ENCODE results near the gene CALCA.

CALCA gene

DNA sequence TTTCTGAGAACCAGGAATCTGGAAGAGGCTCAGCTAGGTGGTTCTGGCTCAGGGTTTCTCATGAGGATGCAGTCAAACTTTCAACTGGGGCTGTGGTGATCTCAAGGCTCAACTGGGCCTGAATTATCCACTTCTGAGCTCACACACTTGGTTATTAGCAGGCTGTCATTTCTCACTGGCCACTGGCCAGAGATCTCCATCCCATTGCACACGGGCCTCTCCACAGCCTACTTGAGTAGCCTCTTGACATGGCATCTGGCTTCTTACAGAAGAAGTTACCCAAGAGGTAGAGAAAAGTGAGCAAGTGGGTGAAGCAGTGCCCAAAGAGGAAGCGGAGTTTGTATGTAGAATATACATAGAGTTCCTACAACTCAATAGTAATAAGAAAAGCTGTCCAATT is 16.0 kb downstream of the CALCA start:
- no peak overlapping the region for H3K4ac ChIP-seq (ENCODE audit: low read depth, low read length)
- H4K8ac ChIP-seq (ENCODE audit: low read depth, low read length): no peak overlapping the region
- H4K5ac ChIP-seq (ENCODE audit: low read length): no peak overlapping the region
- H3K79me2 ChIP-seq (ENCODE audit: control insufficient read depth, insufficient read depth, low read length): no peaks in the 10 kb centered on the region
- H3K9ac ChIP-seq (ENCODE audit: low read length): no peak overlapping the region
- peaks cover 4% of the 10 kb centered on the region for H3K4me1 ChIP-seq (ENCODE audit: control insufficient read depth, low read depth, low read length)
- no peak overlapping the region for H3K56ac ChIP-seq (ENCODE audit: low read length)
- no peaks in the 10 kb centered on the region for H3K36me3 ChIP-seq (ENCODE audit: control insufficient read depth, insufficient read depth, low read length)
- no peak overlapping the region for H2AK5ac ChIP-seq (ENCODE audit: low read length)
- no peak overlapping the region for H2BK15ac ChIP-seq (replicated peaks; ENCODE audit: low read depth)
- no peak overlapping the region for H3K18ac ChIP-seq (ENCODE audit: low read length)
- H3K23ac ChIP-seq (ENCODE audit: low read length): no peak overlapping the region
- H3K4me2 ChIP-seq (ENCODE audit: low read length): no peak overlapping the region
- WGBS (ENCODE audit: extremely low coverage, insufficient coverage, low lambda C conversion rate): no CpG with 5 or more reads among the region's 2 CpGs
- no peak overlapping the region for H2BK5ac ChIP-seq (ENCODE audit: low read length)
- no peak overlapping the region for H2BK120ac ChIP-seq (ENCODE audit: low read depth, low read length)
- H3K4me3 ChIP-seq (ENCODE audit: low read length): no peak overlapping the region
- no peaks in the 10 kb centered on the region for H3K79me1 ChIP-seq (ENCODE audit: low read length)
- H3K27me3 ChIP-seq (ENCODE audit: insufficient read depth, low read length, poor library complexity): no peaks in the 10 kb centered on the region
- H3K27ac ChIP-seq (ENCODE audit: low read depth, low read length): no peak overlapping the region
- no peak for DNase-seq

DNA sequence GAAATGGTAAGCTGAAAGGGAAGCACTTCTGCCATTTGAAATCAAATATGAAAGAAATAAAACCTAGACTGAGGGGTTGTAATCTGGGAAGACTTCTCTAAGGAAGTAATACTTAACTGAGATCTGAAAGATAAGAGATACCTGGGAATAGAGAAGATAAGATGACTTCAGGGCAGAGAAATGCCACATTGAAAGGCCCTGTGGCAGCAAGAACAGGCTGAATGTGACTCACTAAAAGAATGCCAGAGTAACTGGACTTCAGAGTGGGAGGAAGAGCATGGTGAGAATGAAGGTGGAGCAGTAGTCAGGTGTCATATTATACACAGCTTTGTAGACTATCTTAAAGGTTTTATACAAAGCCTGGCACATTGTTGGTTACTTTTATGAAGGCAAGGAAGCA is 17.6 kb downstream of the CALCA start:
- Histone ChIP-seq H3K9ac (ENCODE audit: low read length) (no peak overlapping the region), H3K27me3 (ENCODE audit: insufficient read depth, low read length, poor library complexity) (no peaks in the 10 kb centered on the region), H4K8ac (ENCODE audit: low read depth, low read length) (no peak overlapping the region)

DNA sequence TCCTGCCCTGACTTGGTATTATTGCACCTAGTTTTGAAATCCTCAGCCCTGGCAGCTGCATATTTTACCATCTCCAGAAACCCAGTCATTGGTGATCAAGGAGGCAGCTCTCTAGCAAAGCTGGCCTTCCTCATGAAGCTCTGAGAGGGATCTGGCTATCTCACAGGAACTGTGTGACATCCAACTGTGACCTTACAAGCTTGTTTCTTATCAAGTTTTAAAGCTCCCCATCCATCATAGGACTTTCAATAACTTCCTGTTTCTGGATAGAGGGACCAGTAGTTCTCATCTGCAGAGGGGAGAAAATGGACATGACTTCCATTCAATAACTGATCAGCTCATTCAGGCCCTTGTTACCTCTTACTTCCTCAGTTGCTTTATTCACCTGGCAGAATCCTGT is 18.2 kb downstream of the CALCA start:
- H3K4ac ChIP-seq (ENCODE audit: low read depth, low read length): no peak overlapping the region
- H2AK5ac ChIP-seq (ENCODE audit: low read length): no peak overlapping the region
- no peak overlapping the region for H2BK5ac ChIP-seq (ENCODE audit: low read length)
- no peaks in the 10 kb centered on the region for H3K79me2 ChIP-seq (ENCODE audit: control insufficient read depth, insufficient read depth, low read length)
- H2BK120ac ChIP-seq (ENCODE audit: low read depth, low read length): no peak overlapping the region
- H2BK15ac ChIP-seq (replicated peaks; ENCODE audit: low read depth): no peak overlapping the region
- H3K27ac ChIP-seq (ENCODE audit: low read depth, low read length): no peak overlapping the region
- H3K18ac ChIP-seq (ENCODE audit: low read length): no peak overlapping the region
- no peak overlapping the region for H3K56ac ChIP-seq (ENCODE audit: low read length)
- H3K23ac ChIP-seq (ENCODE audit: low read length): no peak overlapping the region
- no peaks in the 10 kb centered on the region for H3K27me3 ChIP-seq (ENCODE audit: insufficient read depth, low read length, poor library complexity)
- no peak overlapping the region for H4K5ac ChIP-seq (ENCODE audit: low read length)
- H3K9ac ChIP-seq (ENCODE audit: low read length): no peak overlapping the region
- no peak overlapping the region for H4K8ac ChIP-seq (ENCODE audit: low read depth, low read length)
- no peaks in the 10 kb centered on the region for H3K36me3 ChIP-seq (ENCODE audit: control insufficient read depth, insufficient read depth, low read length)
- peak; percentile 69 for DNase-seq
- no peak overlapping the region for H3K4me3 ChIP-seq (ENCODE audit: low read length)
- peaks cover 4% of the 10 kb centered on the region for H3K4me1 ChIP-seq (ENCODE audit: control insufficient read depth, low read depth, low read length)
- H3K4me2 ChIP-seq (ENCODE audit: low read length): no peak overlapping the region
- no peaks in the 10 kb centered on the region for H3K79me1 ChIP-seq (ENCODE audit: low read length)

More for the DNA sequence above, 17.6 kb downstream of the CALCA start:
- no peak overlapping the region for H3K4me3 ChIP-seq (ENCODE audit: low read length)
- H3K79me2 ChIP-seq (ENCODE audit: control insufficient read depth, insufficient read depth, low read length): no peaks in the 10 kb centered on the region
- H3K56ac ChIP-seq (ENCODE audit: low read length): no peak overlapping the region
- H3K4me1 ChIP-seq (ENCODE audit: control insufficient read depth, low read depth, low read length): peaks cover 4% of the 10 kb centered on the region
- peak; percentile 68 for DNase-seq
- H3K4me2 ChIP-seq (ENCODE audit: low read length): no peak overlapping the region
- H3K4ac ChIP-seq (ENCODE audit: low read depth, low read length): no peak overlapping the region
- no peak overlapping the region for H2AK5ac ChIP-seq (ENCODE audit: low read length)
- H2BK15ac ChIP-seq (replicated peaks; ENCODE audit: low read depth): no peak overlapping the region
- H2BK120ac ChIP-seq (ENCODE audit: low read depth, low read length): no peak overlapping the region
- no peaks in the 10 kb centered on the region for H3K36me3 ChIP-seq (ENCODE audit: control insufficient read depth, insufficient read depth, low read length)
- H3K27ac ChIP-seq (ENCODE audit: low read depth, low read length): no peak overlapping the region
- H2BK5ac ChIP-seq (ENCODE audit: low read length): no peak overlapping the region
- H3K18ac ChIP-seq (ENCODE audit: low read length): no peak overlapping the region
- H3K79me1 ChIP-seq (ENCODE audit: low read length): no peaks in the 10 kb centered on the region
- H4K5ac ChIP-seq (ENCODE audit: low read length): no peak overlapping the region
- no peak overlapping the region for H3K23ac ChIP-seq (ENCODE audit: low read length)

DNA sequence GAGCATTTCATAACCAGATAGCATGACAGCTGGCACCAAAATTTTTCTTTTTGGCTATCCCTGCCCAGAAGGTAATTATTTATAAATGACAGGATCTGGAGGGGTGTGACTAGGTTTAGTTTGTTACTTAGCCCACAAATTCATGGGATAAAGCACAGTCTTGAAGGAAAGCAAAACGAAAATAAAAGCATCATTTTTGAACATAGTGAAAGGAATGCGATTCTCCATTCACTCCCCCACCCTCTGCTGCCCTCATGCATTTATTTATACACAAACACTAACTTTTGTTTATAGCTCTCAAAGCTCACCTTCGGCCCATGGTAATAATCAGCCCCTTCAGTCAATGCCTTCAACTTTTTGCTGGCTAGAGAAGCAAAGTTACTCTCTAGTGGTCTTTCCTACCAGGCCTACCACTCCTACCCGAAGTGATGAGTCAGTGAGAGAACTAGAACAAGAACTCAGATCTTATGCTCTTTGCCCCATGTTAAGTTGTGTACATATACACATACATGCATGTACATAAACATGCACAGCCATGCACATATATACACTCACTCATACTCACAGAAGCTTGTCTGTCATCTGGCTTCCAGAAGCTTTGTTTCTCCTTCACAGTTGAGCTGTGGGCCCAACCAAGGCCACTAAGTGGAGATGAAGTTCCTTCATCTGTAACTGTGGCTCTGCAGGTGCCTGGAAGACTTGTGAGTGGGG is 22.6 kb downstream of the CALCA start:
- Histone ChIP-seq H3K79me2 (ENCODE audit: control insufficient read depth, insufficient read depth, low read length) (no peaks in the 10 kb centered on the region), H2BK120ac (ENCODE audit: low read depth, low read length) (no peak overlapping the region), H3K27ac (ENCODE audit: low read depth, low read length) (no peak overlapping the region), H2BK15ac (replicated peaks; ENCODE audit: low read depth) (no peak overlapping the region), H4K5ac (ENCODE audit: low read length) (no peak overlapping the region), H3K18ac (ENCODE audit: low read length) (no peak overlapping the region), H3K9ac (ENCODE audit: low read length) (no peak overlapping the region), H3K4me1 (ENCODE audit: control insufficient read depth, low read depth, low read length) (peaks cover under 1% of the 10 kb centered on the region), H3K79me1 (ENCODE audit: low read length) (no peaks in the 10 kb centered on the region), H2AK5ac (ENCODE audit: low read length) (no peak overlapping the region), H2BK5ac (ENCODE audit: low read length) (no peak overlapping the region), H3K23ac (ENCODE audit: low read length) (no peak overlapping the region), H3K4me3 (ENCODE audit: low read length) (no peak overlapping the region), H3K36me3 (ENCODE audit: control insufficient read depth, insufficient read depth, low read length) (no peaks in the 10 kb centered on the region), H3K4ac (ENCODE audit: low read depth, low read length) (no peak overlapping the region), H4K8ac (ENCODE audit: low read depth, low read length) (no peak overlapping the region), H3K56ac (ENCODE audit: low read length) (no peak overlapping the region), H3K27me3 (ENCODE audit: insufficient read depth, low read length, poor library complexity) (no peaks in the 10 kb centered on the region), H3K4me2 (ENCODE audit: low read length) (no peak overlapping the region)
- DNase-seq: no peak
- no CpG with 5 or more reads among the region's 4 CpGs for WGBS (ENCODE audit: extremely low coverage, insufficient coverage, low lambda C conversion rate)

DNA sequence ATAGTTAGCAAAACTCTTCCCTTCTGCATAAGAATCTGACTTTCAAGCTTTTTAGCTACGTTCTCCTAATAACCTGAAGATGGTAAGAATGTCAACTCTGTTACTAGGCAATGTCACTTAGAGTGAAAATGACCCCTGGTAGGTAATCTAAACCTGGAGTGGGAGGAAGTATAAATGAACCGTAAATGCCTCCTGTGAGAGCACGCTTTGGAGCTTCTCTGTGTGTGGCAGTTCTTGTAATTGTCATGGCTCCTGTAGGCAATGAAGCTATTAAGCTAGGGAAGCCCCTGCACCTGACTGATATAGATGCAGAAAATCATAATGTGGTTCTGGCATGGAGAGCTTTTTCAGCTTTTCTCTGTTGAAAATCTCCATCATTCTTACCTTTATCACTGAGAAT is 29.4 kb downstream of the CALCA start:
- Histone ChIP-seq H3K4me3 (ENCODE audit: low read length) (no peak overlapping the region), H3K79me1 (ENCODE audit: low read length) (no peaks in the 10 kb centered on the region)
- no CpG with 5 or more reads among the region's 3 CpGs for WGBS (ENCODE audit: extremely low coverage, insufficient coverage, low lambda C conversion rate)

DNA sequence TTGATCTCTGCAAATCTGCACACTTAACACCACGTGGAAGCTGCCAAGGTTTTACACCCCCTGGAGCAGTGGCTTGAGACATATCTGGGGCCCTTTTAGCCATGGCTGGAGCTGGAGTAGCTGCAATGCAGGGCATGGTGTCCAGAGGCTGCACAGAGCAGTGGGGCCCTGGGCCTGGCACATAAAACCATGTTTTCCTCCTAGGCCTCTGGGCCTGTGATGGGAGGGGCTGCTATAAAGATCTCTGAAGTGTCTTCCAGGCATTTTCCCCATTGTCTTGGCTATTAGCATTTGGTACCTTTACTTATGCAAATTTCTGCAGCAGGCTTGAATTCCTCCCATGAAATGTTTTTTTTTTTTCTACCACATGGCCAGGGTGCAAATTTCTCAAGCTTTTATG is 33.2 kb downstream of the CALCA start:
- no peak overlapping the region for H3K9ac ChIP-seq (ENCODE audit: low read length)
- H3K27me3 ChIP-seq (ENCODE audit: insufficient read depth, low read length, poor library complexity): no peaks in the 10 kb centered on the region
- H3K4me3 ChIP-seq (ENCODE audit: low read length): no peak overlapping the region
- no peak overlapping the region for H3K4me2 ChIP-seq (ENCODE audit: low read length)
- H3K18ac ChIP-seq (ENCODE audit: low read length): no peak overlapping the region
- H3K36me3 ChIP-seq (ENCODE audit: control insufficient read depth, insufficient read depth, low read length): no peaks in the 10 kb centered on the region
- H3K4ac ChIP-seq (ENCODE audit: low read depth, low read length): no peak overlapping the region
- no peak overlapping the region for H3K27ac ChIP-seq (ENCODE audit: low read depth, low read length)
- H4K8ac ChIP-seq (ENCODE audit: low read depth, low read length): no peak overlapping the region
- H2AK5ac ChIP-seq (ENCODE audit: low read length): no peak overlapping the region
- H3K4me1 ChIP-seq (ENCODE audit: control insufficient read depth, low read depth, low read length): no peaks in the 10 kb centered on the region
- no peak overlapping the region for H3K23ac ChIP-seq (ENCODE audit: low read length)
- no peak overlapping the region for H3K56ac ChIP-seq (ENCODE audit: low read length)
- H2BK5ac ChIP-seq (ENCODE audit: low read length): no peak overlapping the region
- H2BK15ac ChIP-seq (replicated peaks; ENCODE audit: low read depth): no peak overlapping the region
- no peak for DNase-seq
- no peak overlapping the region for H4K5ac ChIP-seq (ENCODE audit: low read length)
- no peak overlapping the region for H2BK120ac ChIP-seq (ENCODE audit: low read depth, low read length)
- no CpG with 5 or more reads among the region's 1 CpG for WGBS (ENCODE audit: extremely low coverage, insufficient coverage, low lambda C conversion rate)
- H3K79me1 ChIP-seq (ENCODE audit: low read length): no peaks in the 10 kb centered on the region
- H3K79me2 ChIP-seq (ENCODE audit: control insufficient read depth, insufficient read depth, low read length): no peaks in the 10 kb centered on the region

More for the DNA sequence above, 29.4 kb downstream of the CALCA start:
- no peak overlapping the region for H3K4me2 ChIP-seq (ENCODE audit: low read length)
- no peak overlapping the region for H3K9ac ChIP-seq (ENCODE audit: low read length)
- no peaks in the 10 kb centered on the region for H3K36me3 ChIP-seq (ENCODE audit: control insufficient read depth, insufficient read depth, low read length)
- no peak overlapping the region for H2BK15ac ChIP-seq (replicated peaks; ENCODE audit: low read depth)
- peak overlapping the region; percentile 76 for H4K8ac ChIP-seq (ENCODE audit: low read depth, low read length)
- no peak overlapping the region for H3K23ac ChIP-seq (ENCODE audit: low read length)
- H4K5ac ChIP-seq (ENCODE audit: low read length): no peak overlapping the region
- no peak overlapping the region for H2AK5ac ChIP-seq (ENCODE audit: low read length)
- no peak overlapping the region for H3K4ac ChIP-seq (ENCODE audit: low read depth, low read length)
- no peak overlapping the region for H3K18ac ChIP-seq (ENCODE audit: low read length)
- no peak for DNase-seq
- H3K56ac ChIP-seq (ENCODE audit: low read length): no peak overlapping the region
- H3K4me1 ChIP-seq (ENCODE audit: control insufficient read depth, low read depth, low read length): no peaks in the 10 kb centered on the region
- no peak overlapping the region for H2BK120ac ChIP-seq (ENCODE audit: low read depth, low read length)
- H2BK5ac ChIP-seq (ENCODE audit: low read length): no peak overlapping the region
- H3K27me3 ChIP-seq (ENCODE audit: insufficient read depth, low read length, poor library complexity): no peaks in the 10 kb centered on the region
- no peaks in the 10 kb centered on the region for H3K79me2 ChIP-seq (ENCODE audit: control insufficient read depth, insufficient read depth, low read length)
- no peak overlapping the region for H3K27ac ChIP-seq (ENCODE audit: low read depth, low read length)

Measured in mesendoderm (in vitro differentiated cells).